ENCODE measurements around the gene EPB41L2. TPM values are rescaled to one million over a fixed set of nuclear protein-coding genes. Genes with fewer than 3 reads are reported as not detected.

EPB41L2 gene
- total RNA-seq, 6 donors from 2014 or later: 68.7 to 201 (median 98.2) TPM

DNA sequence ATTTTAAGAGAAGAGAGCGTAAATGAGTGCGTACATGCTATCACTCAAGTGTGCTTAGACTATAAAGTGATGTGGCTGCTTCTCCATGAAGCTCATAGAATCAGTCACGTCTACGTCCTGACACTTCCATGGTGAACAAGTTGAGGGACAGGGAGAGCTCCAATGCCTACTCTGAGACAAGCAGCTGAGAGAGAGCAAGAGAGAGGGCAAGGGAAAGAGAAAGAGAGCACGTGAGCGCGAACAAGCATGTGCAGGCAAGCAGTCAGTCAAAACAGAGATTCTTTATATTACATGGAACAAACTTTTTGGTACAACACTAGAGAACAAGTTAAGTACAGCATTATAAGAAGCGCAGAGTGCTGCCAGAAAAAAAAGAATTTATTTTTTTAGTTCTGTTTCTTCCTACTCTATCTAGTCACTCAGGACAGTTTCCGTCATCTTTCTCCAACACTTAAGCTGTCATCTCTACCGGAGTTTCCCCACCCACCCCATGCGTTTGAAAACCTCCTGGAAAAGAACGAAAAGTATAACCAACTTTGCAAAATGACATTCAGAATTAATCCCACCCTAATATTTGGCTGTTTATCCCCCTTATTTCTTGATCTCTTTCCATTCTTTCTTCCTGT, 61.8 kb downstream of the EPB41L2 start:
- TF ChIP-seq POLR2AphosphoS5 (IDR thresholded peaks at IDR 0.05) (no peak), POLR2A (IDR thresholded peaks at IDR 0.05) (no peak), EP300 (IDR thresholded peaks at IDR 0.05) (no peak), CTCF (IDR thresholded peaks at IDR 0.05) (no peak)
- Histone ChIP-seq H3K4me3 (peak overlapping the region in 1 of 4 donors; percentile 11), H3K27me3 (no peaks in the 10 kb centered on the region), H3K4me1 (peaks cover 11 to 29% (median 24%) of the 10 kb centered on the region in 4 donors), H3K36me3 (no peaks in the 10 kb centered on the region), H3K27ac (peak overlapping the region in 2 of 4 donors; percentile 32 to 39), H3K9me3 (no peaks in the 10 kb centered on the region)
- DNase-seq: no peak
- 66 to 68% methylated on average over 12 of the region's 12 CpGs for WGBS, 2 donors
- ATAC-seq (ENCODE audit: low FRiP score in 2 of 2): no peak

GRCh38 chr6:131000544-131000943, 62.5 kb downstream of the EPB41L2 start:
- H3K36me3 ChIP-seq: no peaks in the 10 kb centered on the region
- peaks cover 11 to 32% (median 25%) of the 10 kb centered on the region in 4 donors for H3K4me1 ChIP-seq
- H3K9me3 ChIP-seq: no peaks in the 10 kb centered on the region
- H3K27me3 ChIP-seq: no peaks in the 10 kb centered on the region
- 64 to 65% methylated on average over 6 of the region's 6 CpGs for WGBS, 2 donors
- peak overlapping the region in 3 of 4 donors; percentile 26 to 39 (median 32) for H3K27ac ChIP-seq
- peak overlapping the region in 1 of 4 donors; percentile 11 for H3K4me3 ChIP-seq
- no peak for TF ChIP-seq POLR2AphosphoS5 (IDR thresholded peaks at IDR 0.05)
- TF ChIP-seq POLR2A (IDR thresholded peaks at IDR 0.05): no peak
- TF ChIP-seq EP300 (IDR thresholded peaks at IDR 0.05): no peak
- TF ChIP-seq CTCF (IDR thresholded peaks at IDR 0.05): no peak
- no peak for ATAC-seq (ENCODE audit: low FRiP score in 2 of 2)
- no peak for DNase-seq

DNA sequence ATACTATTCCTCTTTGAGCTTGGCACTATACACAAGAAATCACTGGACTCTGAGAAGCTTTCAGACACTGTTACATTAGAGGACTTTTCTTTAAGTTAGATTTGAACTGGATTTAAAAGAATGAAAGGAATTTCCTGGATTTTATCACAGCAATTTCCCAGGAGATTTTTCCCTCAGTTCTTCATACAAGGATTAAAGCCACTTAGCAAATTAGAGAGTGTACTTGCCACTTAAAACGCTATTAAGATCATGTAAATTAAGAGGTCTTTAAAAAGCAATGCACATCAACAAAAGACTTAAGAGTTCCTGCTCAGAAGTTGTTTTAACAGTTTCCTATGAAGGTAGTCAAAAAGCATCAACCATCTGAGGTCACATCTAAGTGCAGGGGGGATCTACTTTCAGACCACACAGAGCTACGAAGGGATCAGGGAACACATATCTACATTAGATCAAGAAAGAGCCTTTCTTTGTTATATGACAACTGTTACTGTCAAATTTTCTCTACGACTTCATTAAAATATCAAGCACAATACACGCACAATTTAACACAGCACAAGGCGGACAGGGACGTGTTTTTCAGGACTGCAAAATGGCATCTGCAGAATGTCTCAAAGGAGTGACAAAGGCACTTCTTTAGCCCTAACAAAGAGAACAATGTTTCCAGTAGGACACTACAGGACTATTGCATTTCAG, 65.8 kb downstream of the EPB41L2 start:
- H3K9me3 ChIP-seq: no peaks in the 10 kb centered on the region
- peak overlapping the region in 1 of 4 donors; percentile 34 for H3K27ac ChIP-seq
- no peaks in the 10 kb centered on the region for H3K27me3 ChIP-seq
- DNase-seq (no peak), ATAC-seq (ENCODE audit: low FRiP score in 2 of 2) (no peak)
- peaks cover 11 to 24% (median 16%) of the 10 kb centered on the region in 4 donors for H3K4me1 ChIP-seq
- 62 to 74% methylated on average over 6 of the region's 6 CpGs for WGBS, 2 donors
- TF ChIP-seq EP300 (IDR thresholded peaks at IDR 0.05): no peak
- no peak for TF ChIP-seq CTCF (IDR thresholded peaks at IDR 0.05)
- no peak for TF ChIP-seq POLR2A (IDR thresholded peaks at IDR 0.05)
- no peak for TF ChIP-seq POLR2AphosphoS5 (IDR thresholded peaks at IDR 0.05)
- no peaks in the 10 kb centered on the region for H3K36me3 ChIP-seq
- no peak overlapping the region for H3K4me3 ChIP-seq

GRCh38 chr6:130996635-130997034, 66.4 kb downstream of the EPB41L2 start:
- H3K27me3 ChIP-seq: no peaks in the 10 kb centered on the region
- no peaks in the 10 kb centered on the region for H3K36me3 ChIP-seq
- 85 to 86% methylated on average over 1 of the region's 1 CpG for WGBS, 2 donors
- H3K4me1 ChIP-seq: peaks cover 11 to 24% (median 12%) of the 10 kb centered on the region in 4 donors
- no peak for ATAC-seq (ENCODE audit: low FRiP score in 2 of 2)
- H3K9me3 ChIP-seq: no peaks in the 10 kb centered on the region
- no peak overlapping the region for H3K4me3 ChIP-seq
- peak overlapping the region in 1 of 4 donors; percentile 34 for H3K27ac ChIP-seq
- DNase-seq: no peak
- TF ChIP-seq CTCF (IDR thresholded peaks at IDR 0.05) (no peak), POLR2AphosphoS5 (IDR thresholded peaks at IDR 0.05) (no peak), POLR2A (IDR thresholded peaks at IDR 0.05) (no peak), EP300 (IDR thresholded peaks at IDR 0.05) (no peak)

Data from upper lobe of left lung (tissue), 6 donors.